ENCODE data around the gene CHEK2.

DNA sequence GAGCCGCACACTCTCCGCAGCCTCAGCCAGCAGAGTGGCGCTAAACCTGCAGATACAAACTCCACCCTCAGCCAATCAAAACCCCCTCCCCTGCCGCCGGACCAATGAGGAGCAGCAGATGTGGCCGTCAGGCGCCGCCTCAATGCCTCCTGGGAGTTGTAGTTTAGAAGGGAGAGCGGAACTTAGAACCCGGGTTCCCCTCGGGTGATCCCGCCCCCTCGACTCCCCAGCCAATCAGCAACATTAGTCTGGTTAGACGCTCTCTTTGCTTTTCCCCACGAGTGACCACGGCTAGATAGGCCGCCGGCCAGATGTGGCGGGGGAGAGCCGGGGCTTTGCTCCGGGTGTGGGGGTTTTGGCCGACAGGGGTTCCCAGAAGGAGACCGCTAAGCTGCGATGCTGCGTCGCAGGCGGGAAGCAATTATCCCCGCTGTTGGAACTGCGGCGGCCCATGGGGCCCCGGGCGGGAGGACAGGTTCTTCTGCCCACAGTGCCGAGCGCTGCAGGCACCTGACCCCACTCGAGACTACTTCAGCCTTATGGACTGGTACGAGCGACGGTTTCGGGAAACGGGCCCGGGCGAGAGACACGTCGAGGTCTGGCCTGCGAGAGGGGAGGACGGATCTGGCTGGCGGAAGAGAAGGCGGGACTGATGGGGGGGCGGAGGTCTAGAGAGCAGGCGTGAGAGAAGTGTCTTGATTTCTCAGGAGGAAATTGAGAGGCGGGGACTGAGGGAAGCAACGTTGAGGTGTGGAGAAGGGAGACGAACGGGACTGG lies at the start of gene CHEK2, which contains the start of gene HSCB:
- TF ChIP-seq, protein P1, sequence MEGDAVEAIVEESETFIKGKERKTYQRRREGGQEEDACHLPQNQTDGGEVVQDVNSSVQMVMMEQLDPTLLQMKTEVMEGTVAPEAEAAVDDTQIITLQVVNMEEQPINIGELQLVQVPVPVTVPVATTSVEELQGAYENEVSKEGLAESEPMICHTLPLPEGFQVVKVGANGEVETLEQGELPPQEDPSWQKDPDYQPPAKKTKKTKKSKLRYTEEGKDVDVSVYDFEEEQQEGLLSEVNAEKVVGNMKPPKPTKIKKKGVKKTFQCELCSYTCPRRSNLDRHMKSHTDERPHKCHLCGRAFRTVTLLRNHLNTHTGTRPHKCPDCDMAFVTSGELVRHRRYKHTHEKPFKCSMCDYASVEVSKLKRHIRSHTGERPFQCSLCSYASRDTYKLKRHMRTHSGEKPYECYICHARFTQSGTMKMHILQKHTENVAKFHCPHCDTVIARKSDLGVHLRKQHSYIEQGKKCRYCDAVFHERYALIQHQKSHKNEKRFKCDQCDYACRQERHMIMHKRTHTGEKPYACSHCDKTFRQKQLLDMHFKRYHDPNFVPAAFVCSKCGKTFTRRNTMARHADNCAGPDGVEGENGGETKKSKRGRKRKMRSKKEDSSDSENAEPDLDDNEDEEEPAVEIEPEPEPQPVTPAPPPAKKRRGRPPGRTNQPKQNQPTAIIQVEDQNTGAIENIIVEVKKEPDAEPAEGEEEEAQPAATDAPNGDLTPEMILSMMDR (IDR thresholded peaks at IDR 0.05; ENCODE audit: low read depth, low read length): peak; percentile 22
- TF ChIP-seq, protein P2, sequence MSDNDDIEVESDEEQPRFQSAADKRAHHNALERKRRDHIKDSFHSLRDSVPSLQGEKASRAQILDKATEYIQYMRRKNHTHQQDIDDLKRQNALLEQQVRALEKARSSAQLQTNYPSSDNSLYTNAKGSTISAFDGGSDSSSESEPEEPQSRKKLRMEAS (IDR thresholded peaks at IDR 0.05; ENCODE audit: low read depth, low read length): no peak

Data from NB4 (cell line).